GM19328 (cell line): ENCODE measurements around the gene DTWD2.
"Not testable (repeated sequence)": the region's sequence is repeated elsewhere in the genome, so short reads cannot be mapped to it uniquely, and the experiment has no call there.

Experiments
- ATAC-seq: cut with Tn5 transposase; IDR thresholded peaks from one replicate; pipeline ENCODE4 v1.9.1; 2021; ENCODE audit warnings: mild to moderate bottlenecking, moderate library complexity; ENCODE audit not compliant: unreplicated experiment

The DTWD2 gene

GRCh38 chr5:118952992-118953651 lies 35.2 kb downstream of the DTWD2 start:
- no peak for ATAC-seq

GRCh38 chr5:118952306-118952705 lies 36.0 kb downstream of the DTWD2 start:
- ATAC-seq, result not testable (repeated sequence)

- not testable (repeated sequence) for ATAC-seq
Observed at GRCh38 chr5:118950354-118950753, 38.0 kb downstream of the DTWD2 start.

- no peak for ATAC-seq
Observed at GRCh38 chr5:118946138-118946800, 42.1 kb downstream of the DTWD2 start.

GRCh38 chr5:118937393-118938061 lies 50.8 kb downstream of the DTWD2 start:
- ATAC-seq, result no peak

- no peak for ATAC-seq
Observed at GRCh38 chr5:118933703-118934102, 54.6 kb downstream of the DTWD2 start.

- ATAC-seq, result no peak
Observed at GRCh38 chr5:118931564-118931963, 56.8 kb downstream of the DTWD2 start.

- ATAC-seq, result no peak
Observed at GRCh38 chr5:118924006-118924389, 64.3 kb downstream of the DTWD2 start.

- ATAC-seq, result no peak
Observed at GRCh38 chr5:118923295-118924005, 64.9 kb downstream of the DTWD2 start.

GRCh38 chr5:118921866-118922265 lies 66.5 kb downstream of the DTWD2 start:
- no peak for ATAC-seq

GRCh38 chr5:118919016-118919415 lies 69.3 kb downstream of the DTWD2 start:
- ATAC-seq, result no peak

- no peak for ATAC-seq
Observed at GRCh38 chr5:118918232-118918631, 70.1 kb downstream of the DTWD2 start.

- ATAC-seq, result not testable (repeated sequence)
Observed at GRCh38 chr5:118907536-118907935, 80.8 kb downstream of the DTWD2 start.

- no peak for ATAC-seq
Observed at GRCh38 chr5:118906947-118907346, 81.4 kb downstream of the DTWD2 start.

GRCh38 chr5:118905196-118905595 lies 83.2 kb downstream of the DTWD2 start:
- no peak for ATAC-seq

- no peak for ATAC-seq
Observed at GRCh38 chr5:118902656-118903438, 85.5 kb downstream of the DTWD2 start.

GRCh38 chr5:118894709-118895108 lies 93.6 kb downstream of the DTWD2 start:
- ATAC-seq, result no peak

GRCh38 chr5:118891252-118891651 lies 97.1 kb downstream of the DTWD2 start:
- ATAC-seq, result no peak

- ATAC-seq, result no peak
Observed at GRCh38 chr5:118889165-118889564, 99.2 kb downstream of the DTWD2 start.

GRCh38 chr5:118888556-118888955 lies 99.8 kb downstream of the DTWD2 start:
- ATAC-seq, result no peak

- no peak for ATAC-seq
Observed at GRCh38 chr5:118883362-118883761, 105.0 kb downstream of the DTWD2 start.
